Measurements from ENCODE around the gene DPP7.
A peak's percentile ranks its signal among the peaks of the same experiment; 100 is the strongest.

Gene DPP7

DNA sequence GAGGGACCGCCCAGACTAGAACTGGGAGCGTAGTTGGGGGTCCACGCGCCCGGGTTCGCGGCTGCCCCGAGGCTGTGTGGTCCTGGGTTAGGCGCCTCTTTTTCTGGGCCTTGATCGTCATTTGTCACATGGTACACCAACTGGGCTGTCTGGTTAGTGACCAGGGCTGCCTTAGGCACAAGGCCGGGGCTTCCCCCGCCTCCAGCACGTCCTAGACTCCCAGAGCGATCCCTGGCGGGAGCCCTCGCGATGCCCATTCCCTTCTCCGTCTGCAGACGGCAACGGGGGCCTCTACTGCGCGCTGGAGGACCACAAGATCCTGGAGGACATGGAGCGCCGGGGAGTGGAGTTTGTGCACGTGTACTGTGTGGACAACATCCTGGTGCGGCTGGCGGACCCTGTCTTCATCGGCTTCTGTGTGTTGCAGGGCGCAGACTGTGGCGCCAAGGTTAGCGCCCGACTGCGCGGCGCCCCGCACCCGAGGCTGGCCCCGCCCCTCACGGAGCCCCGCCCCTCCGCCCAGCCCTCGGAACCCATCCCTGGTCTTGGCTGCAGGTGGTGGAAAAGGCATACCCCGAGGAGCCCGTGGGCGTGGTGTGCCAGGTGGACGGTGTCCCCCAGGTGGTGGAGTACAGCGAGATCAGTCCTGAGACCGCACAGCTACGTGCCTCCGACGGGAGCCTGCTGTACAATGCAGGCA is 35.7 kb downstream of the DPP7 start:
- H3K4me3 ChIP-seq (replicated peaks in 1 of 2; ENCODE audit: low read depth in 2 of 2, low read length in 2 of 2) = peak overlapping the region; percentile 70 to 87
- TF ChIP-seq, protein P1, sequence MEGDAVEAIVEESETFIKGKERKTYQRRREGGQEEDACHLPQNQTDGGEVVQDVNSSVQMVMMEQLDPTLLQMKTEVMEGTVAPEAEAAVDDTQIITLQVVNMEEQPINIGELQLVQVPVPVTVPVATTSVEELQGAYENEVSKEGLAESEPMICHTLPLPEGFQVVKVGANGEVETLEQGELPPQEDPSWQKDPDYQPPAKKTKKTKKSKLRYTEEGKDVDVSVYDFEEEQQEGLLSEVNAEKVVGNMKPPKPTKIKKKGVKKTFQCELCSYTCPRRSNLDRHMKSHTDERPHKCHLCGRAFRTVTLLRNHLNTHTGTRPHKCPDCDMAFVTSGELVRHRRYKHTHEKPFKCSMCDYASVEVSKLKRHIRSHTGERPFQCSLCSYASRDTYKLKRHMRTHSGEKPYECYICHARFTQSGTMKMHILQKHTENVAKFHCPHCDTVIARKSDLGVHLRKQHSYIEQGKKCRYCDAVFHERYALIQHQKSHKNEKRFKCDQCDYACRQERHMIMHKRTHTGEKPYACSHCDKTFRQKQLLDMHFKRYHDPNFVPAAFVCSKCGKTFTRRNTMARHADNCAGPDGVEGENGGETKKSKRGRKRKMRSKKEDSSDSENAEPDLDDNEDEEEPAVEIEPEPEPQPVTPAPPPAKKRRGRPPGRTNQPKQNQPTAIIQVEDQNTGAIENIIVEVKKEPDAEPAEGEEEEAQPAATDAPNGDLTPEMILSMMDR (IDR thresholded peaks at IDR 0.05; ENCODE audit: low read depth, low read length) = no peak
- DNase-seq (ENCODE audit: low read depth in 2 of 2) = no peak

DNA sequence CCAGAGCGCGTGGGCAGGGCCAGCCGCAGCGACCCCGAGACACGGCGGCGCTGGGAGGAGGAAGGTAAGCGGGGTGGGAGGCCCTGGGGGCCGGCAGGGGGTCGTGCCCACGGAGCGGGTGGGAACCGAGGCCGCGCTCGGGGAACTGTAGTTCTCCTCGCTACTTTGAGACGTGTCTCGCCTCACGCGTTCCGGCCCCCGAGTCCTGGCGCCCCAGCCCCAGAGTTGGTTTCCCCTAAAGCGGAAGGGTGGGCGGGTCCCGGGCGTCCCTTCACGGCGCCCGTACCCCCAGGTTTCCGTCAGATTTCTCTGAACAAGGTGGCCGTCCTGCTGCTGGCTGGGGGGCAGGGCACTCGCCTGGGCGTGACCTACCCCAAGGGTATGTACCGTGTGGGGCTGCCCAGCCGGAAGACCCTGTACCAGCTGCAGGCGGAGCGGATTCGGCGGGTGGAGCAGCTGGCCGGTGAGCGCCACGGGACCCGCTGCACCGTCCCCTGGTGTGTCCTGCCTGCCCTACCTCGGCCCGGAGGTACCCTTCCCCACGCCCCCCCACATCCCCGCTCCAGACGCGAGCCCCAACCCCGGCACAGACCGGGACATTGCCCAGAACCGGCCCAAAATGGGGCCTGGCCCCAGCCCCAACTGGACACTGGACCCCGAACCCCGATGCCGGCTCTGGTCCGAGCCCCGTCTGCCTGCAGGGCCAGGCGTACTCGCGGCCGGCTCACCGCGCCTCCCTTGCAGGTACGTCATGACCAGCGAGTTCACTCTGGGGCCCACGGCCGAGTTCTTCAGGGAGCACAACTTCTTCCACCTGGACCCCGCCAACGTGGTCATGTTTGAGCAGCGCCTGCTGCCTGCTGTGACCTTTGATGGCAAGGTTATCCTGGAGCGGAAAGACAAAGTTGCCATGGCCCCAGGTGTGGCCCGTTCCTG is 36.5 kb downstream of the DPP7 start:
- TF ChIP-seq, protein P1 (IDR thresholded peaks at IDR 0.05; ENCODE audit: low read depth, low read length) = no peak
- DNase-seq (ENCODE audit: low read depth in 2 of 2) = no peak
- peak overlapping the region; percentile 70 to 87 for H3K4me3 ChIP-seq (replicated peaks in 1 of 2; ENCODE audit: low read depth in 2 of 2, low read length in 2 of 2)

DNA sequence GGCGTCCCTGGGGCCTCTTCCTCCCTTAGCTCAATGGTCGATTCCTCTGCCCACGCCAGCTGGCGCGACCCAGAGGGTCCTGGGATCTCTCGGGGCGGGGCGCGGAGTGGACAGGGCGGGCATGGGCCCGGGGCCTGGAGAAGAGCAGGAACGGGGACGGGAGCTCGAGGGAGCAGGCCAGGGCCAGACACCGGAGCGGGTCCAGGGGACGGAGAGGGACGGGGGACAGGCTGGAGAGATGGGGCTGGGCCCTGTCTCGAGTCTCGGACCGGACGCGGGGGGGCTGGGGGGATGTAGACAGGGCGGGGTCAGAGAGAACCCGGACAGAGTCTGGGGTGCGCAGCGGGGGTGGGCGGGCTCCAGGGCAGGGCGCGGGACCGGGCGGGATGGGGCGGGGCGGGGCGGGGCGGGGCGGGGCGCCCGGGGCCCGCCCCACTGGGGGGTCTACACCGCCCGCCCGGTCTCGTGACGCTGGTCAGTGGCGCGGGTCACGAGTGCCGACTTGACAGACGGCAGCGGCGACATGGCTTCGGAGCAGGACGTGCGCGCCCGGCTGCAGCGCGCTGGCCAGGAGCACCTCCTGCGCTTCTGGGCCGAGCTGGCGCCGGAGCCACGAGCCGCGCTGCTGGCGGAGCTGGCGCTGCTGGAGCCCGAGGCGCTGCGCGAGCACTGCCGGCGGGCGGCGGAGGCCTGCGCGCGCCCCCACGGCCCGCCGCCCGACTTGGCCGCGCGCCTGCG is 37.4 kb downstream of the DPP7 start, which contains the start of gene UAP1L1:
Gene UAP1L1, plus strand, starts transcription at position 508 of the 738 bp plus-strand sequence. Its CDS starts 16 bp downstream, at position 524.
- H3K4me3 ChIP-seq (replicated peaks in 1 of 2; ENCODE audit: low read depth in 2 of 2, low read length in 2 of 2) = peak within 1 kb of the TSS; percentile 70 to 87
- TF ChIP-seq, protein P1 (IDR thresholded peaks at IDR 0.05; ENCODE audit: low read depth, low read length) = no peak
- peak; percentile 39 to 73 for DNase-seq (ENCODE audit: low read depth in 2 of 2)

DNA sequence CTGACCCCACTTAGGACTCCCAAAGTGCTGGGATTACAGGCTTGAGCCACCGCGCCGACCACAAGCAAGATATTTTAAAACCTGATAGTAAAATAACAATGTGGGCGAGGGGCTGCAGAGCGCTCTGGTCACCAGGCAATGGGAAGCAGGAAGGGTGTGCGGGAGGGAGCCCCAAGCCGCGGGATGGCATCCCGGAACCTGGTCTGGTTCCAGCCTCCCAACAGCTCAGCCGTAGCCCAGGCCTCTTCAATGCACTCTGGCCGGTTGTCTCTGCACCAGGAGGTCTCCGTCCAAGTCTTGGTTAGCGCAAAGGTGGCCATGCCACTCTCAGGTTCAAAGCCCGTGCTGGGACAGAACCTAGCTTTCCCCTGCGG is 37.9 kb downstream of the DPP7 start:
- no peak for DNase-seq (ENCODE audit: low read depth in 2 of 2)
- peak overlapping the region; percentile 31 to 36 for H3K4me3 ChIP-seq (replicated peaks in 1 of 2; ENCODE audit: low read depth in 2 of 2, low read length in 2 of 2)
- TF ChIP-seq, protein P1 (IDR thresholded peaks at IDR 0.05; ENCODE audit: low read depth, low read length) = no peak

DNA sequence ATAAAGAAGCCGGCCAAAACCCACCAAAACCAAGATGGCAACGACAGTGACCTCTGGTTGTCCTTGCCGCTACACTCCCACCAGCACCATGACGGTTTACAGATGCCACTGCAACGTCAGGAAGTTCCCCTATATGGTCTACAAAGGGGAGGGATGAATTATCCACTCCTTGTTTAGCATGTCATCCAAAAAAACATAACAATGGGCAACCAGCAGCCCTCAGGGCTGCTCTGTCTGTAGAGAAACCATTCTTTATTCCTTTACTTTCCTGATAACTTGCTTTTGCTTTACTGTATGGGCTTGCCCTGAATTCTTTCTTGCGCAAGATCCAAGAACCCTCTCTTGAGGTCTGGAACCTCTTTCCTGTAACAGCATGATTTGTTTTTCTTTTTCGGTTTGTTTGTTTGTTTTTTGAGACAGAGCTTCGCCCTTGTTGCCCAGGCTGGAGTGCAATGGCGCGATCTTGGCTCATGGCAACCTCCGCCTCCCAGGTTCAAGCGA is 39.2 kb downstream of the DPP7 start:
- TF ChIP-seq, protein P1 (IDR thresholded peaks at IDR 0.05; ENCODE audit: low read depth, low read length) = no peak
- no peak overlapping the region for H3K4me3 ChIP-seq (replicated peaks in 1 of 2; ENCODE audit: low read depth in 2 of 2, low read length in 2 of 2)
- no peak for DNase-seq (ENCODE audit: low read depth in 2 of 2)

DNA sequence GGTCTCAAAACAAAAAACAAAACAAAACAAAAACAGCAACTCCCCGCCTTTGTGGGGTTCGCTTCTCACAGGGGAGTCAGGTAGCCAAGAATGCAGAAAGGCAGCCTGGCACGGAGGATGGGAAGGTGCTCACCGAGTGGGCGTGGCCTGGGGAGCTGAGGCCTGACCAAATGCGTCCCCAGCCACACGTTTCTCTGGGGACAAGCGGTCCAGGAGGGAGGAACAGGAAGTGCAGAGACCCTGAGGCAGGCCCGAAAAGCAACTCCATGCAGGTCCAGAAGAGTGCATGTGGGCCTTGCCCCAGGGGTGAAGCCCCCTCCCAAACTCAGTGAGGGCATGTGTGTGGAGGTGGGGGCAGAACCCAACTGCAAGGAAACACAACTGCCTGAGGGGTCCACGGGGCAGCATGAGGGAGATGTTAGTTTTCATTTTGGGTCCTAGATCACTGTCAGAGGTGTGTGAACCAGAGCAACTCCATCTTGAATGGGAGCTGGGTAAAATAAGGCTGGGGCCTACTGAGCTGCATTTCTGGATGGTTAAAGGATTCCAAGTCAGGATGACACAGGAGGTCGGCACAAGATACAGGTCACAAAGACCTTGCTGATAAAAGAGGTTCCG is 39.8 kb downstream of the DPP7 start:
- TF ChIP-seq, protein P1 (IDR thresholded peaks at IDR 0.05; ENCODE audit: low read depth, low read length) = no peak
- H3K4me3 ChIP-seq (replicated peaks in 1 of 2; ENCODE audit: low read depth in 2 of 2, low read length in 2 of 2) = no peak overlapping the region
- DNase-seq (ENCODE audit: low read depth in 2 of 2) = no peak

Data from cardiac fibroblast (primary cell).